ENCODE results near the gene KRTAP9-6. TPM values are rescaled to one million over a fixed set of nuclear protein-coding genes. Genes with fewer than 3 reads are reported as not detected.

The KRTAP9-6 gene
- total and polyA plus RNA-seq, 2 donors (not counting 1 experiment from before 2014, with no cell fraction given): not detected

DNA sequence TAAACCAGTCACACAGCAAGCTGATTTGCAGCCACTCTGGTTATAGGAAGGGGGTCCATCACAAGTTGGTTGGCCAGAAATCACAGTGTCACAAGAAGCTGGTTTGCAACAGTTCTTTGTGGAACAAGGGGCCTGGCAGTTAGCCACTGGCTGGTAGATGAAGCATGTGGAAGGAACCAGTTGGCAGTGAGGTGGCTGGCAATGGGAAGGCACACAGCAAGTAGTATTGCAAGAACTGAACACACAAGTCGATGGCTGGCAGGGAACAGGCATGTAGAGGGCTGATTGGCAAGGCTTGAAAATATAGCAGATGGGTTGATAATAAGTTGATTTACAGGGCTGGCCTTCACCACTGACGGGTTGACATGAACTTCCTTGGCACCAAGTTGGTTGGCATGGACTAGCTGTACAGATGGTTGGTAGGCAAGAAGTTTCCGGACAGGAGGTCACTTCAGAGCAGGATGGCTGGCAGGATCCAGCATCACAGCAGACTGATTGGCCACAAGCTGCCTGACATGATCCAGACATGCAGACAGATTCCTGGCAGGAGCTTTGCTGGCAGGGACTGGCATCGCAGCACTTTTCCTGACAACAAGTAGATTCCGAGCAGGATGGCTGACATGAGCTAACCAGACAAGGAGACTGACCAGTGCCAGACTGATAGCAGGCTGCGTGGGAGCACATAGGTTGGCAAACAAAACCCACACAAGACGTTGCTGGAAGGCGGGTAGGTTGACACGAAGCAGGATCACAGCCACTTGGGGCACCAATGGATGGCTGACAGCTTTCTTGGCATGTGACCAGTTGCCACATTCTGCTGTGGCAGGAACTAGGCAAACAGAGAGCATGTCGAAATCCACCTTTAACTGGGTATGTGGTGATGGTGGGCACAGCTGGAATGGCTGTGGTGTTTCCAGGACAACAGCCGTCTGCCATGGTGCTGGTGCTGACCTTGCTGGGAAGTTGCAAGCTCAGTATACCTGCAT lies 37.0 kb downstream of the KRTAP9-6 start, which contains the start of gene KRTAP29-1:
Gene KRTAP29-1, minus strand, starts transcription at position 936 of the 986 bp plus-strand sequence. Its CDS starts 0 bp downstream, at position 936.
- peaks cover 2% of the 10 kb centered on the region for H3K9me3 Mint-ChIP-seq (ENCODE audit: insufficient read depth)
- Histone ChIP-seq H3K9me3 (ENCODE audit: control extremely low read depth in 1 of 3, control insufficient read depth in 2 of 3, insufficient read depth in 1 of 3, low read length in 2 of 3) (no peaks in the 10 kb centered on the region), H3K79me2 (ENCODE audit: control insufficient read depth, insufficient read depth, low read length) (no peaks in the 10 kb centered on the region), H2AFZ (ENCODE audit: insufficient read depth, low read depth, low read length, poor library complexity, severe bottlenecking) (no peak within 1 kb of the TSS), H3K9ac (ENCODE audit: low read length) (no peak within 1 kb of the TSS), H3K4me2 (replicated peaks; ENCODE audit: low read depth, low read length, poor library complexity, severe bottlenecking) (no peak within 1 kb of the TSS), H3K27me3 (replicated peaks in 1 of 4; ENCODE audit: control extremely low read depth in 1 of 4, control insufficient read depth in 3 of 4, insufficient read depth in 4 of 4, low read length in 3 of 4) (no peaks in the 10 kb centered on the region), H3K27ac (ENCODE audit: low read length in 2 of 2) (no peak within 1 kb of the TSS), H3K4me1 (ENCODE audit: control insufficient read depth in 2 of 2, insufficient read depth in 2 of 2, low read length in 2 of 2) (peaks cover 11 to 12% of the 10 kb centered on the region in 2 donors), H4K20me1 (ENCODE audit: control insufficient read depth, insufficient read depth, low read length, poor library complexity, severe bottlenecking) (no peaks in the 10 kb centered on the region), H3K4me3 (ENCODE audit: control extremely low read depth in 1 of 5, extremely low read depth in 1 of 5, insufficient read depth in 1 of 5, low read depth in 2 of 5, low read length in 4 of 5) (no peak within 1 kb of the TSS), H3K36me3 (replicated peaks in 1 of 2; ENCODE audit: control extremely low read depth in 1 of 2, control insufficient read depth in 1 of 2, extremely low read depth in 1 of 2, insufficient read depth in 2 of 2, low read length in 1 of 2) (no peaks in the 10 kb centered on the region)
- peaks cover 17% of the 10 kb centered on the region for H3K4me1 Mint-ChIP-seq
- 83% methylated on average over 11 of the region's 11 CpGs for WGBS (ENCODE audit: insufficient coverage)
- POLR2A ChIA-PET: no interaction called here
- CTCF ChIA-PET: interaction anchor here (1.4 kb wide), 1 partner anchor 12 kb away, joined by 4 read pairs; no protein-coding TSS in a partner anchor
- peaks cover 10% of the 10 kb centered on the region for H3K27me3 Mint-ChIP-seq
- intact Hi-C loops (cut with micrococcal nuclease): no loop called here
- H3K27ac Mint-ChIP-seq: no peak within 1 kb of the TSS
- no peak for DNase-seq
- H3K4me3 Mint-ChIP-seq: no peak within 1 kb of the TSS
- no peak for TF ChIP-seq EZH2 (IDR thresholded peaks at IDR 0.05; ENCODE audit: borderline replicate concordance, insufficient read depth, low read depth, low read length, poor library complexity, severe bottlenecking)
- TF ChIP-seq, protein P1, sequence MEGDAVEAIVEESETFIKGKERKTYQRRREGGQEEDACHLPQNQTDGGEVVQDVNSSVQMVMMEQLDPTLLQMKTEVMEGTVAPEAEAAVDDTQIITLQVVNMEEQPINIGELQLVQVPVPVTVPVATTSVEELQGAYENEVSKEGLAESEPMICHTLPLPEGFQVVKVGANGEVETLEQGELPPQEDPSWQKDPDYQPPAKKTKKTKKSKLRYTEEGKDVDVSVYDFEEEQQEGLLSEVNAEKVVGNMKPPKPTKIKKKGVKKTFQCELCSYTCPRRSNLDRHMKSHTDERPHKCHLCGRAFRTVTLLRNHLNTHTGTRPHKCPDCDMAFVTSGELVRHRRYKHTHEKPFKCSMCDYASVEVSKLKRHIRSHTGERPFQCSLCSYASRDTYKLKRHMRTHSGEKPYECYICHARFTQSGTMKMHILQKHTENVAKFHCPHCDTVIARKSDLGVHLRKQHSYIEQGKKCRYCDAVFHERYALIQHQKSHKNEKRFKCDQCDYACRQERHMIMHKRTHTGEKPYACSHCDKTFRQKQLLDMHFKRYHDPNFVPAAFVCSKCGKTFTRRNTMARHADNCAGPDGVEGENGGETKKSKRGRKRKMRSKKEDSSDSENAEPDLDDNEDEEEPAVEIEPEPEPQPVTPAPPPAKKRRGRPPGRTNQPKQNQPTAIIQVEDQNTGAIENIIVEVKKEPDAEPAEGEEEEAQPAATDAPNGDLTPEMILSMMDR (IDR thresholded peaks at IDR 0.05): no peak
- ATAC-seq (ENCODE audit: low read depth): no peak

DNA sequence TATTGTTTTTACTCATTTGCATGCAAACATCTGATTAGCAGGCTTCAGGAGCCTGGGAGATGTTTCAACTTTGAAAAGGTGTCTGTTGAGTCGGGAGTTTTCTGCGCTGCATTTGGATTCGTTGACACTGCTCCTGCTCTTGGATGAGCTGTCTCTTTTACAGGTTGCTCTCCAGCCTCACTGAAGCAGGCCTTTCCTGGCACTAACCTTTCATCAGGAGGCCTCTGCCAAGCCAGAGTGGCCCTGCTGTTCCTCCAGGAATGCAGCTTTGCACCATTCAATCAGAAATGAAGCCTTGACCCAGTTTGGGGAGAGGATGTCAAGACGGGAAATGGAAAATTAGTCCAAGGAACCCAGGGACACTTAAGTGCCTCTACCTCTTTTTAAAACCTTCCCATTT lies 37.8 kb downstream of the KRTAP9-6 start:
- ChIA-PET CTCF (interaction anchor here (1.4 kb wide), 1 partner anchor 11 kb away, joined by 4 read pairs; no protein-coding TSS in a partner anchor), POLR2A (no interaction called here)
- Mint-ChIP-seq H3K27ac (no peak overlapping the region), H3K27me3 (peaks cover 10% of the 10 kb centered on the region), H3K4me1 (peaks cover 25% of the 10 kb centered on the region), H3K4me3 (no peak overlapping the region), H3K9me3 (ENCODE audit: insufficient read depth) (peaks cover 2% of the 10 kb centered on the region)
- intact Hi-C loops (cut with micrococcal nuclease): no loop called here
- DNase-seq (no peak), ATAC-seq (ENCODE audit: low read depth) (no peak)
- H2AFZ ChIP-seq (ENCODE audit: insufficient read depth, low read depth, low read length, poor library complexity, severe bottlenecking): no peak overlapping the region
- no peak overlapping the region for H3K4me3 ChIP-seq (ENCODE audit: control extremely low read depth in 1 of 5, extremely low read depth in 1 of 5, insufficient read depth in 1 of 5, low read depth in 2 of 5, low read length in 4 of 5)
- H3K4me1 ChIP-seq (ENCODE audit: control insufficient read depth in 2 of 2, insufficient read depth in 2 of 2, low read length in 2 of 2): peaks cover 18 to 19% of the 10 kb centered on the region in 2 donors
- H3K27me3 ChIP-seq (replicated peaks in 1 of 4; ENCODE audit: control extremely low read depth in 1 of 4, control insufficient read depth in 3 of 4, insufficient read depth in 4 of 4, low read length in 3 of 4): no peaks in the 10 kb centered on the region
- H3K27ac ChIP-seq (ENCODE audit: low read length in 2 of 2): no peak overlapping the region
- H3K9ac ChIP-seq (ENCODE audit: low read length): no peak overlapping the region
- no peaks in the 10 kb centered on the region for H3K79me2 ChIP-seq (ENCODE audit: control insufficient read depth, insufficient read depth, low read length)
- TF ChIP-seq, protein P1 (IDR thresholded peaks at IDR 0.05): no peak
- TF ChIP-seq EZH2 (IDR thresholded peaks at IDR 0.05; ENCODE audit: borderline replicate concordance, insufficient read depth, low read depth, low read length, poor library complexity, severe bottlenecking): no peak
- WGBS (ENCODE audit: insufficient coverage): 100% methylated on average over 3 of the region's 4 CpGs
- H4K20me1 ChIP-seq (ENCODE audit: control insufficient read depth, insufficient read depth, low read length, poor library complexity, severe bottlenecking): no peaks in the 10 kb centered on the region
- no peaks in the 10 kb centered on the region for H3K9me3 ChIP-seq (ENCODE audit: control extremely low read depth in 1 of 3, control insufficient read depth in 2 of 3, insufficient read depth in 1 of 3, low read length in 2 of 3)
- no peak overlapping the region for H3K4me2 ChIP-seq (replicated peaks; ENCODE audit: low read depth, low read length, poor library complexity, severe bottlenecking)
- H3K36me3 ChIP-seq (replicated peaks in 1 of 2; ENCODE audit: control extremely low read depth in 1 of 2, control insufficient read depth in 1 of 2, extremely low read depth in 1 of 2, insufficient read depth in 2 of 2, low read length in 1 of 2): no peaks in the 10 kb centered on the region
